HL-60 (cell line): ENCODE measurements around the gene TRIM50.

Source experiments
- DNase-seq, 2 experiments: peaks; one replicate each; pipeline ENCODE4 v3.0.0-alpha.2; 2010 to 2020; ENCODE audit warnings: low read depth in 1 of 2, low spot score in 1 of 2
- H3K27ac ChIP-seq: fragments of 250-450 bp; sonication (Bioruptor Pico); replicated peaks from 2 replicates; pipeline ENCODE4 v1.5.1; 2020; ENCODE audit warnings: mild to moderate bottlenecking, moderate library complexity
- H3K27me3 ChIP-seq: fragments of 250-450 bp; sonication (Bioruptor Pico); 2 replicates; pipeline ENCODE4 v1.5.1; 2021; ENCODE audit warnings: mild to moderate bottlenecking, moderate library complexity; ENCODE audit not compliant: insufficient read depth, poor library complexity, severe bottlenecking
- H3K4me3 ChIP-seq: replicated peaks from 2 replicates; pipeline ENCODE4 v1.5.1; 2011; ENCODE audit warnings: mild to moderate bottlenecking, control low read depth, low read length; ENCODE audit not compliant: insufficient read depth
- GABPA ChIP-seq: IDR thresholded peaks from 2 replicates; pipeline ENCODE4 v1.6.1; 2012; ENCODE audit warnings: low read depth
- POLR2AphosphoS5 ChIP-seq: IDR thresholded peaks from 2 replicates; pipeline ENCODE4 v1.6.1; 2012; ENCODE audit warnings: low read depth
- SPI1 ChIP-seq: IDR thresholded peaks from 2 replicates; pipeline ENCODE4 v1.6.1; 2012; ENCODE audit warnings: low read depth, mild to moderate bottlenecking, borderline replicate concordance
- TF ChIP-seq, protein P1 (sequence below): IDR thresholded peaks from one replicate; pipeline ENCODE4 v1.5.1; 2011; ENCODE audit warnings: low read length, control low read depth, inconsistent platforms; ENCODE audit not compliant: insufficient read depth
- TF ChIP-seq, protein P2 (sequence below): IDR thresholded peaks from 2 replicates; pipeline ENCODE4 v1.6.1; 2012; ENCODE audit warnings: low read depth; ENCODE audit not compliant: insufficient replicate concordance

The TRIM50 gene

DNA sequence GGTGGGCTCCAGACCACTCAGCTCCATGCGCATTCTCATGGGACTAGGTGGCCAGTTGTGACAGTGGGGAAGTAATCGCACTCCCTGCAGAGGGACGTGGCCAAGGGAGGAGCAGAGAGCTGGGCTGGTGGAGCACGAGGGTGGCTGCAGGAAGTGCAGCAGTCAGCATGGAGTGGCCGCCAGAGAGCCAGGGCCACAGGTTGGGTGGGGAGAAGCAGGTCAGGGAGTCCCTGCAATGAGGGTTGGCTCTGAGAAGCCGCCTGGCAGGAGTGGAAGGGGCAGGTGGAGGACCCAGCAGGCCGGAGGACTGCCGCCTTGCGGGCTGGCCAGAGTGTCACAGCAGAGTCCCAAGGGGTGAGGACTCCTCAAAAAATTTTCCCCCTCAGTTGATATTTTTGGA lies 26.3 kb upstream of the TRIM50 start:
- no peak overlapping the region for H3K27ac ChIP-seq
- TF ChIP-seq SPI1 (no peak), GABPA (no peak), POLR2AphosphoS5 (no peak)
- TF ChIP-seq, protein P1, sequence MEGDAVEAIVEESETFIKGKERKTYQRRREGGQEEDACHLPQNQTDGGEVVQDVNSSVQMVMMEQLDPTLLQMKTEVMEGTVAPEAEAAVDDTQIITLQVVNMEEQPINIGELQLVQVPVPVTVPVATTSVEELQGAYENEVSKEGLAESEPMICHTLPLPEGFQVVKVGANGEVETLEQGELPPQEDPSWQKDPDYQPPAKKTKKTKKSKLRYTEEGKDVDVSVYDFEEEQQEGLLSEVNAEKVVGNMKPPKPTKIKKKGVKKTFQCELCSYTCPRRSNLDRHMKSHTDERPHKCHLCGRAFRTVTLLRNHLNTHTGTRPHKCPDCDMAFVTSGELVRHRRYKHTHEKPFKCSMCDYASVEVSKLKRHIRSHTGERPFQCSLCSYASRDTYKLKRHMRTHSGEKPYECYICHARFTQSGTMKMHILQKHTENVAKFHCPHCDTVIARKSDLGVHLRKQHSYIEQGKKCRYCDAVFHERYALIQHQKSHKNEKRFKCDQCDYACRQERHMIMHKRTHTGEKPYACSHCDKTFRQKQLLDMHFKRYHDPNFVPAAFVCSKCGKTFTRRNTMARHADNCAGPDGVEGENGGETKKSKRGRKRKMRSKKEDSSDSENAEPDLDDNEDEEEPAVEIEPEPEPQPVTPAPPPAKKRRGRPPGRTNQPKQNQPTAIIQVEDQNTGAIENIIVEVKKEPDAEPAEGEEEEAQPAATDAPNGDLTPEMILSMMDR, result no peak
- TF ChIP-seq, protein P2, sequence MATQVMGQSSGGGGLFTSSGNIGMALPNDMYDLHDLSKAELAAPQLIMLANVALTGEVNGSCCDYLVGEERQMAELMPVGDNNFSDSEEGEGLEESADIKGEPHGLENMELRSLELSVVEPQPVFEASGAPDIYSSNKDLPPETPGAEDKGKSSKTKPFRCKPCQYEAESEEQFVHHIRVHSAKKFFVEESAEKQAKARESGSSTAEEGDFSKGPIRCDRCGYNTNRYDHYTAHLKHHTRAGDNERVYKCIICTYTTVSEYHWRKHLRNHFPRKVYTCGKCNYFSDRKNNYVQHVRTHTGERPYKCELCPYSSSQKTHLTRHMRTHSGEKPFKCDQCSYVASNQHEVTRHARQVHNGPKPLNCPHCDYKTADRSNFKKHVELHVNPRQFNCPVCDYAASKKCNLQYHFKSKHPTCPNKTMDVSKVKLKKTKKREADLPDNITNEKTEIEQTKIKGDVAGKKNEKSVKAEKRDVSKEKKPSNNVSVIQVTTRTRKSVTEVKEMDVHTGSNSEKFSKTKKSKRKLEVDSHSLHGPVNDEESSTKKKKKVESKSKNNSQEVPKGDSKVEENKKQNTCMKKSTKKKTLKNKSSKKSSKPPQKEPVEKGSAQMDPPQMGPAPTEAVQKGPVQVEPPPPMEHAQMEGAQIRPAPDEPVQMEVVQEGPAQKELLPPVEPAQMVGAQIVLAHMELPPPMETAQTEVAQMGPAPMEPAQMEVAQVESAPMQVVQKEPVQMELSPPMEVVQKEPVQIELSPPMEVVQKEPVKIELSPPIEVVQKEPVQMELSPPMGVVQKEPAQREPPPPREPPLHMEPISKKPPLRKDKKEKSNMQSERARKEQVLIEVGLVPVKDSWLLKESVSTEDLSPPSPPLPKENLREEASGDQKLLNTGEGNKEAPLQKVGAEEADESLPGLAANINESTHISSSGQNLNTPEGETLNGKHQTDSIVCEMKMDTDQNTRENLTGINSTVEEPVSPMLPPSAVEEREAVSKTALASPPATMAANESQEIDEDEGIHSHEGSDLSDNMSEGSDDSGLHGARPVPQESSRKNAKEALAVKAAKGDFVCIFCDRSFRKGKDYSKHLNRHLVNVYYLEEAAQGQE, result no peak
- H3K27me3 ChIP-seq, result no peaks in the 10 kb centered on the region
- DNase-seq, result no peak
- H3K4me3 ChIP-seq, result no peak overlapping the region

DNA sequence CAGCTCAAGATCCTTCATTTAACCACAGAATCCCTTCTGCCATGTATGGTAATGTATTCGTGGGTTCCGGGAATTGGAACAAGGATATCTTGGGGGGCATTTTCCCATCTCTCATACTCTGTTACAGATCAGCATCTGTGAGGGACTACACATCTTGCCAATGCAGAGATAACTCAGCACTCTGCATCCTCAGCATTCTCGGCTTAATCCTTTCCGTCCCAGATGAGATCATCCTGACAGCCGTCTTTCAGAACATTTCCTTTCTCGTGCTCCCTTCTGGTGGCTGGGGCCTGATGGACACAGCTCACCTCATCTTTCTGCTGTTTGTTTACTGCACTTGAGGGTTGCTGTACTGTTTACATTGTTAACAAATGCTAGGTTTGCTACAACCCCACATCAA lies 25.4 kb upstream of the TRIM50 start:
- DNase-seq, result no peak
- TF ChIP-seq SPI1, result no peak
- TF ChIP-seq, protein P1, result no peak
- TF ChIP-seq GABPA, result no peak
- no peak for TF ChIP-seq POLR2AphosphoS5
- TF ChIP-seq, protein P2, result no peak
- no peak overlapping the region for H3K27ac ChIP-seq

DNA sequence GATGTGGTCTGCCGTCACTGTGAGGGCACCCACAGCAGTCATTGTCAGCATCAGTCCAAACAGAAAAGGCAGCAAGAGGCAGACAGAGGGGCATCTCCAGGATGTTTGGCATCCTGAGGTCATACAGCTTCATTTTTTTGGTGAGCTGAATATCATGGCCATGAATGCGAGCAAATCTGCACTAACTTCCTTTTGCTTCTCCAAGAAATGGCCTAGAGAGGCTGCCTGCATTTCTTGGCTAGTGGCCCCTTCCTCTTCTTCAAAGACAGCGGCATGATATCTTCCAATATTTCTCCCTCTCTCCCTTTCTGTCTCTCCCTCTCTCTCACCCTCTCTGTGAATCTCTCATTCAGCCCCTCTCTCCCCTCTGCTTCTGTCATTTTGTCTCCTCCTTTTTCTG lies 24.9 kb upstream of the TRIM50 start:
- TF ChIP-seq GABPA (no peak), POLR2AphosphoS5 (no peak), SPI1 (no peak)
- TF ChIP-seq, protein P1, result no peak
- TF ChIP-seq, protein P2, result no peak
- no peak for DNase-seq
- Histone ChIP-seq H3K27ac (no peak overlapping the region), H3K27me3 (no peaks in the 10 kb centered on the region), H3K4me3 (no peak overlapping the region)

More for the DNA sequence above, 25.4 kb upstream of the TRIM50 start:
- H3K4me3 ChIP-seq, result no peak overlapping the region
- H3K27me3 ChIP-seq, result no peaks in the 10 kb centered on the region
